Stromal cell of bone marrow (primary cell): ENCODE results near the gene HLF.

ENCODE experiments used
- DNase-seq: peaks from one replicate; pipeline ENCODE4 v3.0.0-alpha.2; 2012; ENCODE audit warnings: low read depth

The HLF gene

GRCh38 chr17:55258578-55259135 is 6.1 kb upstream of the HLF start:
- DNase-seq: no peak

- DNase-seq: no peak
These were observed 5.1 kb upstream of the HLF start for GRCh38 chr17:55259684-55260111.

GRCh38 chr17:55261311-55261710 is 3.4 kb upstream of the HLF start:
- DNase-seq: no peak

- DNase-seq: no peak
These were observed 1.0 kb upstream of the HLF start for GRCh38 chr17:55263569-55264277.

GRCh38 chr17:55264278-55264644 is 499 bp upstream of the HLF start:
- DNase-seq: no peak

GRCh38 chr17:55265311-55266021 is 706 bp downstream of the HLF start:
- DNase-seq: no peak

- DNase-seq: no peak
These were observed 1.5 kb downstream of the HLF start for GRCh38 chr17:55266051-55266957.

- DNase-seq: no peak
These were observed 2.4 kb downstream of the HLF start for GRCh38 chr17:55266958-55267688.

GRCh38 chr17:55267777-55268648 is 3.3 kb downstream of the HLF start:
- no peak for DNase-seq

GRCh38 chr17:55268649-55269480 is 4.1 kb downstream of the HLF start:
- no peak for DNase-seq

- no peak for DNase-seq
These were observed 5.1 kb downstream of the HLF start for GRCh38 chr17:55269894-55270293.

GRCh38 chr17:55271223-55271571 is 6.4 kb downstream of the HLF start:
- DNase-seq: no peak

GRCh38 chr17:55271958-55272710 is 7.4 kb downstream of the HLF start:
- DNase-seq: no peak

GRCh38 chr17:55272711-55273578 is 8.2 kb downstream of the HLF start:
- no peak for DNase-seq

GRCh38 chr17:55273579-55274354 is 9.0 kb downstream of the HLF start:
- DNase-seq: peak; percentile 38

GRCh38 chr17:55274355-55275255 is 9.8 kb downstream of the HLF start:
- no peak for DNase-seq
